Activated CD4-positive, alpha-beta T cell treated with anti-CD3 and anti-CD28 coated beads, Interleukin-2, amount 50 U/mL, for 1 hour (primary cell): ENCODE data around the gene YPEL3.
"Not testable (repeated sequence)": the region's sequence is repeated elsewhere in the genome, so short reads cannot be mapped to it uniquely, and the experiment has no call there.

Experiments
- DNase-seq: peaks from one replicate; pipeline ENCODE4 v3.0.0-alpha.2; 2020

YPEL3 gene

GRCh38 chr16:30116291-30117207 is 20.5 kb upstream of the YPEL3 start:
- DNase-seq = no peak

GRCh38 chr16:30115238-30115637 is 19.2 kb upstream of the YPEL3 start:
- DNase-seq = no peak

GRCh38 chr16:30114833-30115232 is 18.8 kb upstream of the YPEL3 start:
- DNase-seq = not testable (repeated sequence)

- DNase-seq = no peak
These were observed 18.4 kb upstream of the YPEL3 start for GRCh38 chr16:30114411-30114810.

- no peak for DNase-seq
These were observed 17.8 kb upstream of the YPEL3 start for GRCh38 chr16:30113711-30114333.

GRCh38 chr16:30113031-30113710 is 17.2 kb upstream of the YPEL3 start, which contains the start of gene GDPD3:
TSS of gene GDPD3 (minus strand) at chr16:30113537. CDS start at chr16:30113478, 59 bp downstream.
- no peak for DNase-seq

GRCh38 chr16:30112197-30113030 is 16.4 kb upstream of the YPEL3 start:
- peak; percentile 54 for DNase-seq

- DNase-seq = no peak
These were observed 14.6 kb upstream of the YPEL3 start for GRCh38 chr16:30110661-30111060.

GRCh38 chr16:30108059-30108850 is 12.2 kb upstream of the YPEL3 start:
- no peak for DNase-seq

GRCh38 chr16:30104492-30104891 is 8.5 kb upstream of the YPEL3 start:
- no peak for DNase-seq

GRCh38 chr16:30104090-30104489 is 8.1 kb upstream of the YPEL3 start:
- DNase-seq = no peak

- DNase-seq = no peak
These were observed 1.0 kb upstream of the YPEL3 start for GRCh38 chr16:30096862-30097563.

- peak; percentile 23 for DNase-seq
These were observed 591 bp downstream of the YPEL3 start for GRCh38 chr16:30095166-30096078.

- DNase-seq = no peak
These were observed 1.4 kb downstream of the YPEL3 start for GRCh38 chr16:30094541-30095165.

- DNase-seq = peak; percentile 55
These were observed 3.5 kb downstream of the YPEL3 start for GRCh38 chr16:30092373-30093010.

- peak; percentile 91 for DNase-seq
These were observed 4.3 kb downstream of the YPEL3 start, which contains the start of gene TBX6 for GRCh38 chr16:30091474-30092372. TSS of gene TBX6 (minus strand) at chr16:30091924. CDS start at chr16:30091193, 731 bp downstream.

- DNase-seq = no peak
These were observed 5.2 kb downstream of the YPEL3 start for GRCh38 chr16:30090610-30091331.
